HUES48 (cell line): ENCODE data around the gene RBM19.

Experiments used
- H3K27ac ChIP-seq: one replicate; pipeline ENCODE4 v1.7.0; 2013; ENCODE audit warnings: low read depth, low read length, inconsistent platforms
- H3K27me3 ChIP-seq: 2 replicates; pipeline ENCODE4 v1.6.1; 2013; ENCODE audit warnings: mild to moderate bottlenecking, low read length; ENCODE audit not compliant: control insufficient read depth, insufficient read depth
- H3K36me3 ChIP-seq: 2 replicates; pipeline ENCODE4 v1.6.1; 2013; ENCODE audit warnings: low read length; ENCODE audit not compliant: control insufficient read depth, insufficient read depth
- H3K4me1 ChIP-seq: 2 replicates; pipeline ENCODE4 v1.6.1; 2013; ENCODE audit warnings: mild to moderate bottlenecking, low read length; ENCODE audit not compliant: control insufficient read depth, insufficient read depth
- H3K4me3 ChIP-seq: 2 replicates; pipeline ENCODE4 v1.5.1; 2013; ENCODE audit warnings: mild to moderate bottlenecking, low read depth, low read length
- H3K9ac ChIP-seq: 2 replicates; pipeline ENCODE4 v1.6.1; 2013; ENCODE audit warnings: mild to moderate bottlenecking, low read depth, low read length, moderate library complexity
- H3K9me3 ChIP-seq: 2 replicates; pipeline ENCODE4 v1.6.1; 2013; ENCODE audit warnings: low read length; ENCODE audit not compliant: control insufficient read depth, insufficient read depth

Gene RBM19

DNA sequence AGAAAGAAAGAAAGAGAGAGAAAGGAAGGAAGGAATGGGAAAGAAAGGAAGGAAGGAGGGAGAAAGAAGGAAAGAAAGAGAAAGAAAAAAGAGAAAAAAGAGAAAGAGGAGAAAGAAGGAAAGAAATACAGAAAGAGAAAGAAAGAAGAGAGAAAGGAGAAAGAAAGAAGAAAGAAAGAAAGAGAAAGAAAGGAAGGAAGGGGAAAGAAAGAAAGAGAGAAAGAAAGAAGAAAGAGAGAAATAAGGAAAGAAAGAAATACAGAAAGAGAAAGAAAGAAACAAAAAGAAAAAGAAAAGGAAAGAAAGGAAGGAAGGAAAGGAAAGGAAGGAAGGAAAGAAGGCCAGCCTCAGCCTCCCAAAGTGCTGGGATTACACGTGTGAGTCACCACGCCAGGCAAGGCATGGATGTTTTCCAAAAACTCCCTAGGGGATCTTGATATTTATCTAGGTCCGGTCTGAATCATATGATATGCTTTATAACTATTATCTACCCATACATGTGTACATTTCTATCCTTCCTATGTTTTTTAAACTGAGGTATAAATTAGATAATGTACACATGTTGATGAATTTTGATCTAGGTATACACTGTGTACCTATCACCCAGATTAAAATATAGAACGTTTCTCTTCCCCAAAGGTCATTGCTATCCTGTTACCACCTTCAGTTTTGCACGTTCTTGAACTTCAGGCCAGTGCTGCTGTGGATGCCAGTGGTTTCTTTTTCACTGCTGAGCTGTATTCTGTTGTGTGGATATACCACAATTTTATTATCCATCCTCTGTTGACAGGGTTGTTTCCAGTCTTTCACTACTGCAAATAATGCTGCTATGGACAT is 177.9 kb downstream of the RBM19 start:
- Histone ChIP-seq H3K4me1 (no peaks in the 10 kb centered on the region), H3K27me3 (peaks cover 6% of the 10 kb centered on the region; the same call in 1 of the 2 replicates), H3K4me3 (no peak overlapping the region), H3K27ac (no peak overlapping the region), H3K36me3 (no peaks in the 10 kb centered on the region), H3K9me3 (no peaks in the 10 kb centered on the region), H3K9ac (no peak overlapping the region)

DNA sequence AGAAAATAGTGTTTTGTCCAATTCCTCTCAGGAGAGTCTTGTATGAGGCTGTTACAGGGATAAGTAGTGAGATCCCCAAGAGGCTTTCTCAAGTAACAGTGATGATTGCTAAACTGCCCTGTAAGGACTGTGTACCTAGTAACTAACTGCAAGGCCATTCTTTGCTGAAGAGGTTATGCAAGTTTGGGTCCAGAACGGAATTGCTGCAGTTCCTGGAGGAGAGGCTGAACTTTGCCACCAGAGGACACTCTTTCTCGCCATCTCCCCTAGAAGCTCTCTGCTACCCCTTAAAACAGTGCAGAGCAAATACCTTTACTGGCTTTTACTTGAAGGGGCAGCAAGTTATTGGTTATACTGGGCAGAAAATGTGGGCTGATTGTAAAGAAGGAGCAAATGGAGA is 180.0 kb downstream of the RBM19 start:
- Histone ChIP-seq H3K9me3 (no peaks in the 10 kb centered on the region), H3K36me3 (no peaks in the 10 kb centered on the region), H3K27me3 (peaks cover 6% of the 10 kb centered on the region; the same call in 1 of the 2 replicates), H3K4me3 (no peak overlapping the region), H3K4me1 (no peaks in the 10 kb centered on the region), H3K27ac (no peak overlapping the region), H3K9ac (no peak overlapping the region)

DNA sequence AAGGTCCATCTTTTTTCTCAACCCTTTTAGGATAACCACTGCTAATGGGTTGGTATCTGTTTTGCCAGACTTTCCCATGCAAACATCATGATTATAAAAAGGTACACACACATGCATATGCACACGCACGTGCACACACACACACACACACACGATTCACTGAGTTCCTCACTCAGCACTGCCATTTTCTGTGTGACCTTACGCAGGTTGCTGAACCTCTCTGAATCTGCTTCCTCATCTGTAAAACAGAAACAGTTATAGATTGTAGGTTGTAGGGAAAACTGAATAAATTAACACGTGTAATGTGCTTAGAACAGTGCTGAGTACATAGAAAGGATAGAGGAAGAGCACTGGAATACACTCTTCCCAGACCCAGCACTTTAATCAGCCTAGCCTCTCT is 182.3 kb downstream of the RBM19 start:
- no peak overlapping the region for H3K9ac ChIP-seq
- H3K9me3 ChIP-seq: no peaks in the 10 kb centered on the region
- no peaks in the 10 kb centered on the region for H3K4me1 ChIP-seq
- H3K27ac ChIP-seq: no peak overlapping the region
- no peaks in the 10 kb centered on the region for H3K36me3 ChIP-seq
- H3K4me3 ChIP-seq: no peak overlapping the region
- H3K27me3 ChIP-seq: peaks cover 6% of the 10 kb centered on the region; the same call in 1 of the 2 replicates

DNA sequence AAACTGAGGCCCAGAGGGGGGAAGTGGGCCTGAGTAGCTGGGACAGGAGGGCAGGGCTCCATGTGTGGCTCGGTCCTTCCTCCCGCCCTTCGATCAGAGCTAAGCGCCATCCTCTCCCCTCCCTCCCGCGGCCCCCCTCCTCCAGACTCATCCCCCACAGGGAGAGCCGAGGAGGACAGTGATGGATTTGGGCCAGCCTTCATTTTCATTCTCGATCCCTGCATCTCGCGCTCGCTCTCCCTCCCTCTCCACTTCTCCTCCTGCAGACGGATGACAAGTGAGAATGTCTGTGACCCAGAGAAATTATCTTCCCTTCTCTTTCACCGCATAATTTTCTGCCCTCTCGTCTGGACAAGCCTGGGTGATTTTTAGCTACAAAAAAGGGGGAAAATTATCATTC is 183.3 kb downstream of the RBM19 start:
- Histone ChIP-seq H3K9ac (no peak overlapping the region), H3K4me3 (no peak overlapping the region)

DNA sequence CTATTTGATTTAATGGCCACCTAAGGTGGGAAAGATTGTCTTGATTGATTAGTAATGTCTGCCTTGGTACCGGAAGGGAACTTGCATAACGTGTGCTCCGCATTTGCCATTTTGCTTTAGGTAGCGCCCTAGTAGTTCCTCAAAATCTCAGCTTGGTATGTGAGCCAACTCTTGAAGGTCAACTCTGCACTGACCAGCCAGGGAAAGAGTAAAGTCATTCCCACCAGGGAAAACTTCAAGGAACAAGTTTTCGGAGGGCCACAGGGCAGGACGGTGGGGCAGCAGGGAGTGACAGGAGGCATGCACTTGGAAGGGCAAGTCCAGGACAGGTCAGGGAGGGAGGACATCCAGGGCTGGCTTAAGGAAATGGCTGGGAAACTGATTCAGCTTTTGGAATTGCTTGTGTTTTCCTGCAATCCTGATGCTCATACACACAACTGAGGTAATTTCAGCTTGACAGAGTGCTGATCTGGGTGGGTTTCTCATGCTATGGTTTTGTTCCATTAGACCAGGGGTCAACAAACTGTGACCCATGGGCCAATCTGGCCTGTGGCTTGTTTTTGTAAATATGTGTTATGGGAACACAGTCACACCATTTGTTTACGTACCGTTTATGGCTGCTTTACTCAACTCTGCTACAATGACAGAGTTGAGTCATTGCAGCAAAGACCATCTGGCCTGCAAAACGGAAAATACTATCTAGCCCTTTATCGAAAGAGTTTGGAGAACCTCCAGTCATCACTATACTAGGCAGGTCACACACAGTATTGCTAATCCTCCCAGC is 184.5 kb downstream of the RBM19 start:
- Histone ChIP-seq H3K4me3 (no peak overlapping the region), H3K9ac (no peak overlapping the region), H3K4me1 (no peaks in the 10 kb centered on the region), H3K27me3 (peaks cover under 1% of the 10 kb centered on the region; the same call in 1 of the 2 replicates), H3K36me3 (no peaks in the 10 kb centered on the region), H3K27ac (no peak overlapping the region), H3K9me3 (no peaks in the 10 kb centered on the region)

More for the DNA sequence above, 183.3 kb downstream of the RBM19 start:
- no peaks in the 10 kb centered on the region for H3K9me3 ChIP-seq
- no peak overlapping the region for H3K27ac ChIP-seq
- no peaks in the 10 kb centered on the region for H3K4me1 ChIP-seq
- no peaks in the 10 kb centered on the region for H3K36me3 ChIP-seq
- peaks cover 6% of the 10 kb centered on the region; the same call in 1 of the 2 replicates for H3K27me3 ChIP-seq

DNA sequence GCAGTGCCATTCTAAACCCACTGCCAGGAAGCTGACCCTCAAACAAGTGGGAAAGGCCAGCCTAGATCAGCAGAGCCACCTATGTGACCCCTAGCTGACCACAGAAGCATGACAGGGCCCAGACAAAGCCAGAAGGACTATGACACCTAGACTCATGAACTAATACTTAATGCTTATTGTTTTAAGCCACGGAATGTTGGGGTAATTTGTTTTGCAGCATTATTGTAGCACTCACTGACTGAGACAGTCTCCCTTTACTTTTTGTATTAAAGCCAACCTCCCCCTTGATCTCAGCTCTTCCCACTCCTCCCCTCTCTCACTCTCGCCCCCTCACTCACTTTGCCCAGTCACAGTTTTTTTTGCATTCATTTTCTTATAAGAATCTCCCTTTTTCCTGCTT is 186.4 kb downstream of the RBM19 start:
- no peaks in the 10 kb centered on the region for H3K4me1 ChIP-seq
- no peaks in the 10 kb centered on the region for H3K9me3 ChIP-seq
- H3K4me3 ChIP-seq: no peak overlapping the region
- H3K9ac ChIP-seq: no peak overlapping the region
- no peaks in the 10 kb centered on the region for H3K36me3 ChIP-seq
- H3K27ac ChIP-seq: no peak overlapping the region
- no peaks in the 10 kb centered on the region for H3K27me3 ChIP-seq

DNA sequence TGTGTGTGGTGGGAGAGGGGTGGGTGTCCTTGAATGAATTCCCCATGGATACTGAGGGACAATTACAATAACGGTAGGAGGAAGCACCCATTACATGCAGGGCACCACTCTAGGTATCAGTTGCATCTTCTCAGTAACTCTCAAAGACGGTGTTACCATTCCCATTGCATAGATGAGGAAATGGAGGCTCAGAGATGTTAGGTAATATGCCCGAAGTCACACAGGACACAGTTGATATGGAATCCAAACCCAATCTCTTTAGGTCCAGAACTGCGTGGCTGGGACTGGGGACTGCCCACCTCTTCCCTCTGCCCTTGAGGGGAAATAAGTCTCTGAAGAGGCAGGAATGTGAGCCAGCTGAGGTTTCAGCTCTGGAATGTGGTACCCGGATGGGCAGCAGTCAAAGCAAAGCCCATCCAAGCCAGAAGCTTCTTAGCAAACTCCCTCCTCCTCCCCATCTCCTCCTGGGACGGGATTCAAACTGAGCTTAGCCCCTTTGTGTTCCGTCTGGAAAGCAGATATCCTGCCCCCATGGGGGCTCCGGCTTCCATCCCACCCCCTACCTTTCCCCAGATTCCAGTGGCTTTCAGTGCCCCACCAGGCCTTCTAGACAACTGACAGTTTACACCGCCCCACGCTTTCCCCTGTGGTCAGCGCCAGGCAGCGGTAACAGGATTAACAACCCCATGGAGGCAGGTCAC is 187.5 kb downstream of the RBM19 start:
- no peaks in the 10 kb centered on the region for H3K36me3 ChIP-seq
- no peak overlapping the region for H3K9ac ChIP-seq
- H3K4me1 ChIP-seq: no peaks in the 10 kb centered on the region
- H3K27ac ChIP-seq: peak overlapping the region; percentile 29
- no peak overlapping the region for H3K4me3 ChIP-seq
- H3K9me3 ChIP-seq: no peaks in the 10 kb centered on the region
- no peaks in the 10 kb centered on the region for H3K27me3 ChIP-seq

DNA sequence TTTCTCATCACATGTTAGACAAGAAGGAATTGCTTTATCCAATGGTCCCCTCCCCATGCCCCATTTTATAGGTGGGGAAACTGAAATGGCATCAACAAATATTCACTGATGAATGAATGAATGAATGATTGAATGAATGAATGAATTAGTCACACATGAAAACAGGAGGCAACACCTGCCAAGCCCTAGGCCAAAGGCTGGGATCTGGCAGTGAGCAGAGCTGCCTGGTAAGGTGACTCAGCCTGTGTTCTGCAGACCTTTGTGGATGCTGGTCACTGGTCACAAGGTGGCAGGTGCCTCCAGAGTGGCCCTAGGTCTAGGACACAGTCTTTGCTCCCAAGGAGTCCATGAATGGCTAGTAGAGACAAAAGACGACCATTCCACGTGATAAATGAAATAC is 188.4 kb downstream of the RBM19 start:
- Histone ChIP-seq H3K36me3 (no peaks in the 10 kb centered on the region), H3K27ac (no peak overlapping the region), H3K4me3 (no peak overlapping the region), H3K9ac (no peak overlapping the region), H3K4me1 (no peaks in the 10 kb centered on the region), H3K9me3 (no peaks in the 10 kb centered on the region), H3K27me3 (no peaks in the 10 kb centered on the region)

DNA sequence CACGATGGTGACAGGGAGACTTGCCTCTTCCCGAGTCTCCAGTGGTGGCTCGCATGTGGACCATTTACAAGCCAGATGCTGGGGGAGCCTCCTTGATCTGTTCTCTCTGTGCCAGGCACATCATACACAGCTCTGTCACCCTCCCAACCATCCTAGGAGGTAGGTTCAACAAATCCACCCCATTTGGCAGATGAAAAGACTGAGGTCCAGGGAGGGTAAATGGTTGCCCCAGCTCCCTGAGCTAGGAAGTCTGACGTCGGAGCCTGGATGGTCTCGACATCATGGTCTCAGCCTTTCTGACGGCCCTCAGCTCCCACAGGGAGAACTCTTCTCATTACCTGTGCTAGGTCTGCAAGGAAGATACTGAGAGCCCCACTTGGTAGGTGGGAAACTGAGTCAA is 189.6 kb downstream of the RBM19 start:
- no peaks in the 10 kb centered on the region for H3K36me3 ChIP-seq
- H3K27ac ChIP-seq: no peak overlapping the region
- H3K9me3 ChIP-seq: no peaks in the 10 kb centered on the region
- no peak overlapping the region for H3K9ac ChIP-seq
- H3K27me3 ChIP-seq: no peaks in the 10 kb centered on the region
- H3K4me3 ChIP-seq: no peak overlapping the region
- H3K4me1 ChIP-seq: no peaks in the 10 kb centered on the region

DNA sequence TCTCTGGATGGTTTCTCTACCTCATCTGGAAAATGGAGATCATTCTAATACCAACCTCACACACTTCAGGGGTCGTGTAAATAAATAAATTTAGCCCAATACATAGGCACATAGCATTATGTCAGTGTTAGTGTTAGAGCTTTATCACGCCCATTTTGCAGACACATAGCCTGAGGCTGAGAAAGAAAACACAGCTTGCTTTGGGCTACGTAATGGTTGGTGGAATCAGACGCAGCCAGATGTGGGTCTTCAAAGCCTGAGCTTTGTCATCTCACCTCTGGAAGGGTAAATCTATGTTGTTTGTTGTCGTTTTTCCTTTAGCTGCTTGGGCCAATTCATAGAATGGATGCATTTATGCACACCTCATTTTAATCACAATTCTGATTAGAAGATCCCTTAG is 191.6 kb downstream of the RBM19 start:
- no peaks in the 10 kb centered on the region for H3K36me3 ChIP-seq

More for the DNA sequence above, 191.6 kb downstream of the RBM19 start:
- Histone ChIP-seq H3K27me3 (no peaks in the 10 kb centered on the region), H3K9me3 (no peaks in the 10 kb centered on the region), H3K9ac (no peak overlapping the region), H3K27ac (no peak overlapping the region), H3K4me1 (no peaks in the 10 kb centered on the region), H3K4me3 (no peak overlapping the region)
